Thoracic aorta (tissue), 2 donors: Measurements from ENCODE around the gene SS18L1. TPM values are rescaled to one million over a fixed set of nuclear protein-coding genes. Genes with fewer than 3 reads are reported as not detected.
A peak's percentile ranks its signal among the peaks of the same experiment; 100 is the strongest.

Source experiments
- ATAC-seq: fragments of 150-250 bp; one replicate; pipeline ENCODE4 v1.8.0; 2017; ENCODE audit warnings: low read depth; ENCODE audit not compliant: insufficient number of reproducible peaks, low FRiP score
- DNase-seq: peaks from one replicate; pipeline ENCODE4 v3.0.0-alpha.2; 2020; ENCODE audit warnings: low spot score
- H3K27ac ChIP-seq, 2 donors: fragments of 200-600 bp; sonication (generic); 1 replicate in 1 of 2; 2 replicates in 1 of 2; pipeline ENCODE4 v1.5.1; 2016; ENCODE audit warnings: mild to moderate bottlenecking in 2 of 2, moderate library complexity in 2 of 2
- H3K27me3 ChIP-seq: fragments of 200-600 bp; sonication (generic); replicated peaks from 2 replicates; pipeline ENCODE4 v1.6.0; 2016; ENCODE audit warnings: mild to moderate bottlenecking; ENCODE audit not compliant: insufficient read depth
- H3K36me3 ChIP-seq: fragments of 200-600 bp; sonication (generic); one replicate; pipeline ENCODE4 v1.5.1; 2016
- H3K4me1 ChIP-seq, 2 donors: fragments of 200-600 bp; sonication (generic); 1 replicate in 1 of 2; 2 replicates in 1 of 2; pipeline versions ENCODE4 v1.5.1 to v1.6.0; 2016; ENCODE audit warnings: low read depth in 2 of 2, mild to moderate bottlenecking in 1 of 2; ENCODE audit not compliant: control insufficient read depth in 1 of 2
- H3K4me3 ChIP-seq: fragments of 200-600 bp; sonication (generic); 2 replicates; pipeline ENCODE4 v1.5.1; 2016; ENCODE audit warnings: mild to moderate bottlenecking
- H3K9me3 ChIP-seq: fragments of 200-600 bp; sonication (generic); 2 replicates; pipeline ENCODE4 v1.5.1; 2016
- CTCF ChIP-seq: fragments of 200-600 bp; sonication (generic); IDR thresholded peaks from one replicate; pipeline ENCODE4 v1.5.1; 2019; ENCODE audit warnings: antibody characterized with exemption
- total RNA-seq, 2 donors: library from RNA; depleted of rRNA; stranded (reverse); fragments of >200 nt; gene quantifications; one replicate each; pipeline versions ENCODE4 v1.1.0 to v1.2.3, GENCODE V29; 2016

SS18L1 gene
- total RNA-seq, 2 donors from 2014 or later, result 10.7 to 21.7 TPM

DNA sequence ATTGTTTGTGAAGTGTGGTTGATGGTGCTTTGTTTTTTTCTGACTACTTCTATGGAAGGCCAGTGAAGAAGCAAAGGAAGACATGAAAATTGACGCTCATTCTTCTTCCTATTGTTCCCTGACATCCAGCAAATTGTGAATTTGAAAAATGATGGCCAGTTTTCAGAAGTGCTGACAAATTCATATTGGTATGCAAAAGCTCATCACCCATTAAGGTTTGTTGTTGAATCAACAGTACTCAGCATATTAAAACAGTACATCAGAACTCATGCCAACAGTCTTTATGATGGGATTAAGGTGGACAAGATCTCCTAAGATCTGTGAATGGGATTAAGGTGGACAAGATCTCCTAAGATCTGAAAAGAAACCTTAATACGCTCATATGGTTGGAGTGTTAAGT is 38.2 kb downstream of the SS18L1 start:
- DNase-seq (no peak), ATAC-seq (no peak)
- Histone ChIP-seq H3K9me3 (no peaks in the 10 kb centered on the region), H3K4me1 (peaks cover 6 to 23% of the 10 kb centered on the region in 2 donors), H3K27ac (peak overlapping the region in 1 of 2 donors; percentile 92), H3K27me3 (no peaks in the 10 kb centered on the region), H3K4me3 (peak overlapping the region; percentile 84), H3K36me3 (peaks cover 2% of the 10 kb centered on the region)
- no peak for TF ChIP-seq CTCF

- Histone ChIP-seq H3K4me3 (peak within 1 kb of the TSS; percentile 84), H3K9me3 (no peaks in the 10 kb centered on the region), H3K27ac (peak within 1 kb of the TSS; percentile 90 to 92), H3K4me1 (peaks cover 6 to 29% of the 10 kb centered on the region in 2 donors), H3K36me3 (no peaks in the 10 kb centered on the region), H3K27me3 (no peaks in the 10 kb centered on the region)
- peak; percentile 68 for DNase-seq
- ATAC-seq, result peak; percentile 82
- TF ChIP-seq CTCF, result peak; percentile 19
Observed at GRCh38 chr20:62182469-62183425, 39.2 kb downstream of the SS18L1 start, which contains the start of gene MTG2. MTG2 (plus strand) TSS chr20:62183028; CDS start chr20:62193421, 10,393 bp downstream.

- ATAC-seq (no peak), DNase-seq (no peak)
- Histone ChIP-seq H3K36me3 (no peaks in the 10 kb centered on the region), H3K4me1 (peaks cover 6 to 29% of the 10 kb centered on the region in 2 donors), H3K9me3 (no peaks in the 10 kb centered on the region), H3K27ac (peak overlapping the region; percentile 90 to 92), H3K27me3 (no peaks in the 10 kb centered on the region), H3K4me3 (peak overlapping the region; percentile 84)
- TF ChIP-seq CTCF, result no peak
Observed at GRCh38 chr20:62183426-62184142, 40.0 kb downstream of the SS18L1 start.

DNA sequence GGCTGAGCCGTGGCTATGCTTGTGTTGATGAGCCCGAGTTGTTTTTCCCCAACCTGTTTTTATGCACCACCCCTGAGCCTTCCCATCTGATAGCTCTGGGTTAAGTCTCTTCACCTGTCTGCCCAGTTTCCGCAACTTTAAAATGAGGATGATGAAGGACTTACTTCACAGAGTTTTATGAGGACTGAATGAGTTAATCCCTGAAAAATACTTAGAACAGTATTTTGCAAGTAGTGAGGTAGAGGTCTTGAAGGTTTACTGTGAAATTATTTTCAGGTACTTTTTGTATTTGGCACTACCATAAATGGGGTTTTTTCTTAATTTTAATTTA is 42.5 kb downstream of the SS18L1 start:
- Histone ChIP-seq H3K4me3 (no peak overlapping the region), H3K27me3 (no peaks in the 10 kb centered on the region), H3K4me1 (peaks cover 6 to 29% of the 10 kb centered on the region in 2 donors), H3K27ac (no peak overlapping the region), H3K9me3 (no peaks in the 10 kb centered on the region), H3K36me3 (no peaks in the 10 kb centered on the region)
- no peak for TF ChIP-seq CTCF
- ATAC-seq, result no peak
- DNase-seq, result no peak
